NCI-H2196 (cell line): ENCODE data around the gene PKN1.
A peak's percentile ranks its signal among the peaks of the same experiment; 100 is the strongest.
"Not testable (repeated sequence)": the region's sequence is repeated elsewhere in the genome, so short reads cannot be mapped to it uniquely, and the experiment has no call there.

Experiments
- DNase-seq: peaks from one replicate; lab custom pipeline; 2025; ENCODE audit not compliant: unreplicated experiment; lab: John Stamatoyannopoulos, UW

PKN1 gene

DNA sequence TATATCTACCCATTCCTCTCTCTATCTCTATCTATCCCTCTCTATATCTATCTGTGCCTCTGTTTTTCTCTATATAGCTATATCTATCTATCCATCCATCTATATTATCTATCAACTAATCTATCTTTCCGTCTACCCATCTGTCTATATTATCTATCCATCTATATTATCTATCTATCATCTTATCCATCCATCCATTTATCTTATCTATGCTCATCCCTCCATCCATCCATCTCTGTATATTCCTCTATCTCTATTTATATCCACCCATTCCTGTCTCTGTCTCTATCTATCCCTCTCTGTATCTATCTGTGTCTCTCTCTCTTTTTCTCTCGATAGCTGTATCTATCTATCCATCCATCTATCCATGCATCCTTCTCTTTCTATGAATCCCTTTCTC is 27.8 kb downstream of the PKN1 start:
- no peak for DNase-seq

- DNase-seq: not testable (repeated sequence)
Observed at GRCh38 chr19:14462401-14462800, 29.3 kb downstream of the PKN1 start.

- DNase-seq: no peak
Observed at GRCh38 chr19:14463747-14464146, 30.6 kb downstream of the PKN1 start.

GRCh38 chr19:14467391-14467790 is 34.3 kb downstream of the PKN1 start:
- no peak for DNase-seq

DNA sequence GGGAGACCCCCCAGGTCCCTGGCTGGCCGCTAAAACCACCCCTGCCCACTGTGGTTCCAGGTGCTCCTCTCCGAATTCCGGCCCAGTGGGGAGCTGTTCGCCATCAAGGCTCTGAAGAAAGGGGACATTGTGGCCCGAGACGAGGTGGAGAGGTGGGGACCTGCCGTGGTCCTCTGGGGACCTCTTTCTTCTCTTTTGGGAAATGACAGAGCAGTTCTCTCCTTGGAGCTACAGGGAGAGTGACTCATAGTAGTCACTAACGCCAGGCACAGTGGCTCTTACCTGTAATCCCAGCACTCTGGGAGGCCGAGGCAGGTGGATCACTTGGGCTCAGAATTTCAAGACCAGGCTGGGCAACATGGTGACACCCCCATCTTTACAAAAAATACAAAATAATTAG is 34.7 kb downstream of the PKN1 start:
- no peak for DNase-seq

- no peak for DNase-seq
Observed at GRCh38 chr19:14470031-14470876, 37.1 kb downstream of the PKN1 start.

DNA sequence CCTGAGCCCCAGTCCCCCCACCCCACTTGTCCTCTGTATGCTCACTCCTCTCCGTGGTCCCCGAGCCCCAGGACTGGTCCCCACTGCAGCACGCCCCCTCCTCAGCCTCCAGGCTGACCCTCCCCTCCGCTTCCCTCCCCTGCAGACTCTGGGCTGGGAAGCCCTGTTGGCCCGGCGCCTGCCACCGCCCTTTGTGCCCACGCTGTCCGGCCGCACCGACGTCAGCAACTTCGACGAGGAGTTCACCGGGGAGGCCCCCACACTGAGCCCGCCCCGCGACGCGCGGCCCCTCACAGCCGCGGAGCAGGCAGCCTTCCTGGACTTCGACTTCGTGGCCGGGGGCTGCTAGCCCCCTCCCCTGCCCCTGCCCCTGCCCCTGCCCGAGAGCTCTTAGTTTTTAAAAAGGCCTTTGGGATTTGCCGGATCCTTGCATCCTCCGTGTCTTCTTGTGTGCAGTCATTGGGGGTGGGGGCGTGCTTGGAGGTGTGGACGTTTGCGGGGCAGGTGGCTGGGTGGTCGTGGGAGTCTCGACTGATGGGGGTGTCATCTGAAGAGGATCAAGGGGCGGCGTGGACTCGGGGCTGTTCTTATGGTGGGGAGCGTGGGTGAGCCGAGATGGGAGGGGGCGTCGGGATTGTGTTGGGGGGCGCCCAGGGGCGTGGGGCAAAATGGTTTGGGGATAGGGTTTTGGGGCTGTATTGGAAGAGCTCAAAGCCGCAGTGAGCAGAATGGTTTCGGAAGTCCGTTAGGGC is 38.5 kb downstream of the PKN1 start:
- no peak for DNase-seq

DNA sequence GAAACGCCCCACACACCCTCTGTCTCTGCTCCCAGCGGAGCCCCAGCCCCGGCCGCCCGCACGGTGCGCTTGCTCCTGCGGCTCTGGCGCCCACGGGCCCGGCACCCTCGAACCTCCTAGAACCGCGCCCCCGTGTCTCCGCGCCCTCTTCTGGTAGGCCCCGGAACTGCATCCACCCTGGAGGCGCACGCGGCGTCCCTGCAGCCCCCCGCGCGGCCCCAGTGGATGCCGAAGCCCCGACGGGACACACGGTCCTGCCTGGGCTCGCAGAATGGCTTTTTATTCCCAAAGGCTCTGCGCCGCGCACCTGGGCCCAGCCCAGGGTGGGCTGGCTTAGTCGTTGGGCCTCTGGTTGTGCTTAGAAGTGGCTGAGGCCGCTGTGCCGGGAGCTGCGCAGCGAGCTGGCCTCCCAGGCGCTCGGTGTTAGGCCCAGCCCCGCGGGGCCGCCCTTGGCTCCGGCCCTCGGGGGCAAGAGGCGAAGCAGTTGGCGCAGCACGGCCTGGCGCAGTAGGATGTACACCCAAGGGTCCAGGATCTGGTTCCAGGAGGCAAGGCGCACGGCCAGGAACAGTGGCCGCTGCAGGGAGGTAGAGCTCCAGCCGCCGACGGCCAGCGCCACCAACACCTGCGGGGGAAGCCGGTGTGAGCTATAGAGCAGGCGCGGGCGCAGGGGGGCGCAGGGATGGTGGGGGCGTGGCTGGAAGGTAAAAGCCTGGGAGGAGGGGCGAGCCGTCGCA is 39.3 kb downstream of the PKN1 start:
- DNase-seq: peak; percentile 80

DNA sequence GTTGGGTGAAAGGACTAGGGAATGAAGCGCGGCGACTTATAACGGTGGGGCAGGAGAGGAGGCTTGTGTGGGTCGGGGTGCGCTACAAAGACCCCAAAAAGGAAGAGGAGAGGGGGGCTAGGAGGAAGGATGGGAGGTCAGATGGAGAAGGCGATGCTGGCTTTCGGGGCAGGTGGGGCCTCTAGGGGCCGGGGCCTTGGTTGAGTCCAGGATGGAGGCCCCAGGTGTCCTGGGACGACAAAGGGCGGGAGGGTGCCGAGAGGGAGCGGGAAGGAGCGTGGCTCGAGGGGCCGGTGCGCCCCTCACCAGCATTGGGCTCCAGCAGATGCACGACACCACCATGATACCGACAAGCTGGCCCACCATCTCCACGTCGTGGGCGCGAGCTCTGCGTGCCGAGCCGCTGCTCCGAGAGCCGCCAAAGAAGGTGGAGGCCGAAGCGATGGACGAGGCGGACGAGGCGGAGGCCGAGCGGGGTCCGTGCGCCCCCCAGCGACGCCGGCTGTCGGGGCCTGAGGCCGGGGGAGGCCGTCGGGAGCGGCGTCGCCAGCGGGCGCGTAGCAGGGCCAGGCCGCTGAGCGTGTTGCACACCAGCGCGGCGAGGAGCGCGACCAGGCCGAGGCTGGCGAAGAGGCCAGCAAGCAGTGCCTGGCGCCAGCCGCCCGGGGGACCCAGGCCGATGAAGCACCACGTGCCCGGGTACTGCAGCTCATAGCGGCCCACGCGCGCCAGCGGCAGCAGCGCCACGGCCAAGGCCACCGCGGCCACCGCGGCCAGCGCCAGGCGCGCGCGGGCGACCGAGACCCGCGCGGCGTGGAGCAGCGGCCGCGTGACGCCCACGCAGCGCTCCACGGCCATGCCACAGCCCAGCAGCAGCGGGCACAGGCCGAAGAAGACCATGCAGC is 40.2 kb downstream of the PKN1 start:
- DNase-seq: no peak

GRCh38 chr19:14473978-14474578 is 41.0 kb downstream of the PKN1 start:
- DNase-seq: no peak

GRCh38 chr19:14474827-14475226 is 41.7 kb downstream of the PKN1 start:
- DNase-seq: no peak

GRCh38 chr19:14475251-14476073 is 42.4 kb downstream of the PKN1 start, which contains the start of gene PTGER1:
TSS of gene PTGER1 (minus strand) at chr19:14475354. CDS start at chr19:14474320, 1,034 bp downstream.
- no peak for DNase-seq

- no peak for DNase-seq
Observed at GRCh38 chr19:14476327-14476672, 43.2 kb downstream of the PKN1 start.

GRCh38 chr19:14476673-14477401 is 43.7 kb downstream of the PKN1 start:
- peak; percentile 38 for DNase-seq

DNA sequence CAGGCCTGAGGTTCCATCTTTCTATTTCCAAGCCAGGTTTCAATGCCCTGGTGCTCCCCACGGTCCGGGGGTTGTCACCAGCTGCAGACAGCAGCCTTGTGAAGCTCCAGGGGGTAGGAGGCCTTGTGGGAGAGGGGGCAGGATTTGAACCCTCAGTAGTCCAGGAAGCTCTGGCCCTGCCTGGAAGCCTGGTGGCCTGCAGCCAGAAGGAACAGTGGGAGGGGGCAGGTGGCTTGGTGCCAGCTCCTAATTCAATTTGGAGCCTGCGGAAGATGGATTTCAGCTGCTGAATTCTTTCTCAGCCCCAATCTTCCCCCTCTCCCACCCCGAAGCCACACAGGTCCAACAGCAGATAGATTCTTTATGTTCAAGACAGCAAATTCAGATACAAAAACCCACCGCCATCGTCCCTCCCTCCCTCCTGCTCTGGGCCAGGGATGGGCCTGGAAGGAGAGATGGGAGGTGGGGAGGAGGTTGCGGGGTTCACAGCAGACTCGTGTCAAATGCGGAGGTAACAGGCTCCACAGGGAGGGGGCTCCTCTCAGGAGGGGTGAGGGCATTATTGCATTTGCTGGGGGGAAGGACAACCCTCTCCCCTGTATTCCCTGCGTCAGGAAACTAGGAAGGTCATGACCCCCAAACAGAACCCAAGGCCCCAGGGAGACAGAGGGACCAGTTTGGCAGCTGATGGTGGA is 44.5 kb downstream of the PKN1 start:
- DNase-seq: no peak

DNA sequence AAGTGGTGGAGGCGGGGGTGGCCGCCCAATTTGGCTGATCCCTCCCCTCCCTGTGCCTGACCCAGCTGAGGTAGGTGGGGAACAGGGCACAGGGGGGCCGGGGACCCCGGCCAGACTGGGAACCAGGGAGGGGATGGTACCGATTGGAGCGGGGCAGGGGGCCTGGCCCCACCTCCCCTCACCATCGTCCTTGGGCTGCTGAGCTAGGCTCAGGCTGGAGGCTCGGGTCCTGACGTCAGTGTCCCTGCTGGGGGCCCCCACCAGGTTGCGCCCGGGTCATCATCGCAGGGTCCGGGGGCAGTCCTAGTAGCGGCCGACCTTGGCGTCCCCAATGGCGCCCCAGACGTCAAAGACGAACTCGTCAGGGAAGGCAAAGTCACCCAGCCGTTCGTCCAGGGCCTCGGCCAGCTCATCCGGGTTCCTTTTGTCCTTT is 45.0 kb downstream of the PKN1 start:
- DNase-seq: no peak

- DNase-seq: no peak
Observed at GRCh38 chr19:14479309-14479974, 46.3 kb downstream of the PKN1 start.
